ENCODE data around the gene NLRP13. TPM values are rescaled to one million over a fixed set of nuclear protein-coding genes. Genes with fewer than 3 reads are reported as not detected.

Gene NLRP13
- polyA plus RNA-seq, 3 donors: not detected

DNA sequence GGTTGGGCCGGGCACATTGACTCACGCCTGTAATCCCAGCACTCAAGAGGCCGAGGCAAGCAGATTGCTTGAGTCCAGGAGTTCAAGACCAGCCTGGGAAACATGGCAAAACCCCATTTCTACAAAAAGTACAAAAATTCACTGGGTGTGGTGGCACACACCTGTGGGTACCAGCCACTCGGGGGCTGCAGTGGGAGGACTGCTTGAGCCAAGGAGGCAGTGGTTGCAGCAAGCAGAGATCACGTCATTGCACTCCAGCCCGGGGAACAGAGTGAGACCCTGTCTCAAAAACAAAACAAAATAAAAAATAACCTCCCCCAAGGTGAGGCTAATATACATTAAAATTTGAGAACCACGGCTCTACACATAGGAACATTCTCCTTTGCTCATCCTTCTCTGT is 24.9 kb downstream of the NLRP13 start:
- no peak for DNase-seq
- Histone ChIP-seq H2AFZ (ENCODE audit: insufficient read depth, low read depth, low read length, poor library complexity, severe bottlenecking) (no peak overlapping the region), H3K79me2 (ENCODE audit: insufficient read depth, low read length) (no peaks in the 10 kb centered on the region), H3K9ac (ENCODE audit: insufficient read depth, low read length, poor library complexity, severe bottlenecking) (no peak overlapping the region), H3K36me3 (replicated peaks in 1 of 2; ENCODE audit: control insufficient read depth in 1 of 2, insufficient read depth in 2 of 2, low read length in 2 of 2) (no peaks in the 10 kb centered on the region), H3K4me1 (ENCODE audit: control insufficient read depth in 1 of 2, insufficient read depth in 2 of 2, low read length in 2 of 2) (no peaks in the 10 kb centered on the region), H4K20me1 (ENCODE audit: insufficient read depth, low read length) (no peaks in the 10 kb centered on the region), H3K27me3 (ENCODE audit: control insufficient read depth in 2 of 2, insufficient read depth in 2 of 2, low read length in 2 of 2) (no peaks in the 10 kb centered on the region), H3K4me2 (replicated peaks; ENCODE audit: extremely low read depth, low read length, poor library complexity, severe bottlenecking) (no peak overlapping the region), H3K9me3 (replicated peaks in 1 of 2; ENCODE audit: control insufficient read depth in 1 of 2, insufficient read depth in 1 of 2, low read length in 2 of 2) (peaks cover 41 to 66% of the 10 kb centered on the region in 2 donors), H3K4me3 (replicated peaks in 1 of 3; ENCODE audit: low read depth in 2 of 3, low read length in 3 of 3) (no peak overlapping the region), H3K27ac (ENCODE audit: low read depth in 1 of 2, low read length in 2 of 2) (no peak overlapping the region)
- no peaks in the 10 kb centered on the region for H3K27me3 Mint-ChIP-seq (ENCODE audit: low read depth in 3 of 3)
- peaks cover 16 to 64% (median 41%) of the 10 kb centered on the region in 7 donors for H3K9me3 Mint-ChIP-seq
- 76% methylated on average over 3 of the region's 7 CpGs for WGBS (ENCODE audit: insufficient coverage)
- TF ChIP-seq, protein P1, sequence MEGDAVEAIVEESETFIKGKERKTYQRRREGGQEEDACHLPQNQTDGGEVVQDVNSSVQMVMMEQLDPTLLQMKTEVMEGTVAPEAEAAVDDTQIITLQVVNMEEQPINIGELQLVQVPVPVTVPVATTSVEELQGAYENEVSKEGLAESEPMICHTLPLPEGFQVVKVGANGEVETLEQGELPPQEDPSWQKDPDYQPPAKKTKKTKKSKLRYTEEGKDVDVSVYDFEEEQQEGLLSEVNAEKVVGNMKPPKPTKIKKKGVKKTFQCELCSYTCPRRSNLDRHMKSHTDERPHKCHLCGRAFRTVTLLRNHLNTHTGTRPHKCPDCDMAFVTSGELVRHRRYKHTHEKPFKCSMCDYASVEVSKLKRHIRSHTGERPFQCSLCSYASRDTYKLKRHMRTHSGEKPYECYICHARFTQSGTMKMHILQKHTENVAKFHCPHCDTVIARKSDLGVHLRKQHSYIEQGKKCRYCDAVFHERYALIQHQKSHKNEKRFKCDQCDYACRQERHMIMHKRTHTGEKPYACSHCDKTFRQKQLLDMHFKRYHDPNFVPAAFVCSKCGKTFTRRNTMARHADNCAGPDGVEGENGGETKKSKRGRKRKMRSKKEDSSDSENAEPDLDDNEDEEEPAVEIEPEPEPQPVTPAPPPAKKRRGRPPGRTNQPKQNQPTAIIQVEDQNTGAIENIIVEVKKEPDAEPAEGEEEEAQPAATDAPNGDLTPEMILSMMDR (IDR thresholded peaks at IDR 0.05): no peak
- H3K27ac Mint-ChIP-seq: peak overlapping the region in 1 of 7 donors; percentile 2
- H3K36me3 Mint-ChIP-seq: no peaks in the 10 kb centered on the region
- H3K4me3 Mint-ChIP-seq: no peak overlapping the region
- intact Hi-C loops (cut with micrococcal nuclease): no loop called here
- no peaks in the 10 kb centered on the region for H3K4me1 Mint-ChIP-seq

DNA sequence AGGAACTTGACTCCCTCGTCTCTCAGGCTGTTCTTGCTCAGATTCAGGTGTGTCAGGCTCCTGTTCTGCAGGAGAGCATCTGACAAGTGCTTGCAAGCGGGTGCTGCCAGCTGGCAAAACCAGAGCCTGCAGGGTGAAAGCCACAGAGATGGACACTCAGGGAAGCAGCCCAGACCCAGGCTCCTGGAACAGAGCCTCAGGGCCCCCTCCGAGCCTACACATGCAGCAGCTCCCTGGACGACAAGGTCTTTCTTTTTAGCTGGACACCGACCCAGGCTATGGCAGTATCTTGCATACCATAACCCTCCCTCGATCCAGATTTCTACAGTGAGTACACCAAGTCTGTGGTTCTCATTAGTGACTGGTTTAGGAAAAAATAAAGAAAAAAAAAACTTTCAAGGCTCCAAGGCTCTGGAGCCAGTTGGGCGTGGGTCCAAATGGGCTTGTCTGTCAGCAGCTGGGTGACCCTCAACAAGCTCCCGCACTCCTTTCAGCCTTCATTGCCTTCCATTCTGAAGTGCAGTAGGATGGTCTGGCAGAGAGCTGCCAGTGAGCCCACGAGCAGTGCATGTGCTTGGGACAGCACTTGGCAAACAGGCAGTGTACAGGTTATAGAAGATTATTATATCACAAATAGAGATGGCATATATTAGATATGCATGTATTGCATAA is 29.9 kb downstream of the NLRP13 start:
- no peak overlapping the region for H3K4me3 ChIP-seq (replicated peaks in 1 of 3; ENCODE audit: low read depth in 2 of 3, low read length in 3 of 3)
- H3K27ac ChIP-seq (ENCODE audit: low read depth in 1 of 2, low read length in 2 of 2): no peak overlapping the region
- no peaks in the 10 kb centered on the region for H3K4me1 Mint-ChIP-seq
- H3K9me3 Mint-ChIP-seq: peaks cover 17 to 67% (median 54%) of the 10 kb centered on the region in 7 donors
- intact Hi-C loops (cut with micrococcal nuclease): no loop called here
- H3K9me3 ChIP-seq (replicated peaks in 1 of 2; ENCODE audit: control insufficient read depth in 1 of 2, insufficient read depth in 1 of 2, low read length in 2 of 2): peaks cover 46 to 51% of the 10 kb centered on the region in 2 donors
- H3K4me1 ChIP-seq (ENCODE audit: control insufficient read depth in 1 of 2, insufficient read depth in 2 of 2, low read length in 2 of 2): no peaks in the 10 kb centered on the region
- no peak overlapping the region for H3K9ac ChIP-seq (ENCODE audit: insufficient read depth, low read length, poor library complexity, severe bottlenecking)
- no peaks in the 10 kb centered on the region for H3K36me3 Mint-ChIP-seq
- H4K20me1 ChIP-seq (ENCODE audit: insufficient read depth, low read length): no peaks in the 10 kb centered on the region
- no peaks in the 10 kb centered on the region for H3K79me2 ChIP-seq (ENCODE audit: insufficient read depth, low read length)
- TF ChIP-seq, protein P1 (IDR thresholded peaks at IDR 0.05): no peak
- WGBS (ENCODE audit: insufficient coverage): 77% methylated on average over 4 of the region's 9 CpGs
- no peak overlapping the region for H3K4me2 ChIP-seq (replicated peaks; ENCODE audit: extremely low read depth, low read length, poor library complexity, severe bottlenecking)
- no peak overlapping the region for H3K4me3 Mint-ChIP-seq
- H2AFZ ChIP-seq (ENCODE audit: insufficient read depth, low read depth, low read length, poor library complexity, severe bottlenecking): no peak overlapping the region
- DNase-seq: no peak
- H3K36me3 ChIP-seq (replicated peaks in 1 of 2; ENCODE audit: control insufficient read depth in 1 of 2, insufficient read depth in 2 of 2, low read length in 2 of 2): no peaks in the 10 kb centered on the region
- no peaks in the 10 kb centered on the region for H3K27me3 Mint-ChIP-seq (ENCODE audit: low read depth in 3 of 3)
- H3K27ac Mint-ChIP-seq: no peak overlapping the region
- H3K27me3 ChIP-seq (ENCODE audit: control insufficient read depth in 2 of 2, insufficient read depth in 2 of 2, low read length in 2 of 2): no peaks in the 10 kb centered on the region
